ENCODE measurements around the gene CTSD.

Gene CTSD

GRCh38 chr11:1751999-1752906 is 11.5 kb downstream of the CTSD start:
- FAIRE-seq, result no peak
- no peak for DNase-seq (ENCODE audit: insufficient read length, low spot score)
- no peak for TF ChIP-seq POLR2A (IDR thresholded peaks at IDR 0.05; ENCODE audit: low read depth, low read length)

GRCh38 chr11:1751531-1751921 is 12.2 kb downstream of the CTSD start:
- no peak for FAIRE-seq
- TF ChIP-seq POLR2A (IDR thresholded peaks at IDR 0.05; ENCODE audit: low read depth, low read length), result no peak
- DNase-seq (ENCODE audit: insufficient read length, low spot score), result no peak

DNA sequence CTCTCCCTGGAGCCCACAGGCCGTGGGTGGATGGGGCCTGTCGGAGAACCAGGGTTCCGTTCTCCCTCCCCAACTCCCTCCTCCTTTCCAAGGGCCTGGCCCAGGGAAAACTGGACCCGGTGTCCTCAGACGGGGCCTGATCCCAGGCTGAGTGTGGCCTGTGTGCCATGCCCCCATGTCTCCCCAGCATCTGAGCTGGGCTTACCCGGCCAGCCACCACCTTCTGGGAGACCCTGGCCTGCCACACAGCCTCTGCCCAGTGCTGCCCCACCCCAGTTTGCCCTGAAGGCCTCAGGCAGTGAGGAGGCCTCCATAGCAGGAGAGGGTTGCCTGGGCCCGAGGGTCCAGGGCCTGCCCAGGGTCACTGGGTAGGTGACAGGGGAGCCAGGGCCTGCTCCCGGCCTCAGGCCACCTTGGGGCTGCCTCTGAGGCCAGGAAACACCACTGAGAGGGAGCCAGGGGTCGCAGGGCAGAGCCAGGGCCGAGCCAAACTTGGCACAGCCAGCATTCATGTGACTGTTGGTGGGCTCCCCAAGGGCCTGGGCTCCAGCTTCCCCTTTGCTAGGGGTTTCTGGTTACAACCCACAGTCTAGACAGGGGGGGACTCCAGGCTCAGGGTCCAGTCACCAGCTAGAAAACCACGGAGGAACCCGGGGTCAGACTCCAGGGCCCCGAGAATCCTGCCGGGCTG is 12.7 kb downstream of the CTSD start:
- TF ChIP-seq POLR2A (IDR thresholded peaks at IDR 0.05; ENCODE audit: low read depth, low read length), result 0 out of 2 replicates have a peak, but pooled peaks have one; percentile 1
- FAIRE-seq (no peak), DNase-seq (ENCODE audit: insufficient read length, low spot score) (no peak)

DNA sequence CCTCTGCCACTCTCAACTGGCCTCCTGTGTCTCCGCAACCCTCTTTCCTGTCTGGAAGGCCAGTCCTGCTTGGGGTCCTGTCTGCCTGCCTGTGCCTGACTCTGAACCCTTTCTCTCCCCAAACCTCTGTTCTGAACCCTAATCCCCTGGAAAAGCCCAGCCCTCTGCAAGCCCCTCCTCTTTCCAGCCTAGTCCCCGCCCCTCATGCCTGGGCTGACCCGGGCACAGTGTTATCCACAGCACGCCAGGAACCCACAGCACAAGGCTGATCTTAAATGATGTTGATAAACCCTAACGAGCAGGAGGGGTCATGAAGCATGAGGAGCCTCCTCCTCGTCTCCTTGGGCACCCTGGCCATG is 13.3 kb downstream of the CTSD start, which contains the start of gene IFITM10:
TSS of gene IFITM10 (minus strand) at position 115 of the 359 bp plus-strand sequence. CDS start 153 bp downstream, outside the sequence.
- 0 out of 2 replicates have a peak, but pooled peaks have one; percentile 4 for TF ChIP-seq POLR2A (IDR thresholded peaks at IDR 0.05; ENCODE audit: low read depth, low read length)
- DNase-seq (ENCODE audit: insufficient read length, low spot score), result peak; percentile 77
- FAIRE-seq, result no peak

DNA sequence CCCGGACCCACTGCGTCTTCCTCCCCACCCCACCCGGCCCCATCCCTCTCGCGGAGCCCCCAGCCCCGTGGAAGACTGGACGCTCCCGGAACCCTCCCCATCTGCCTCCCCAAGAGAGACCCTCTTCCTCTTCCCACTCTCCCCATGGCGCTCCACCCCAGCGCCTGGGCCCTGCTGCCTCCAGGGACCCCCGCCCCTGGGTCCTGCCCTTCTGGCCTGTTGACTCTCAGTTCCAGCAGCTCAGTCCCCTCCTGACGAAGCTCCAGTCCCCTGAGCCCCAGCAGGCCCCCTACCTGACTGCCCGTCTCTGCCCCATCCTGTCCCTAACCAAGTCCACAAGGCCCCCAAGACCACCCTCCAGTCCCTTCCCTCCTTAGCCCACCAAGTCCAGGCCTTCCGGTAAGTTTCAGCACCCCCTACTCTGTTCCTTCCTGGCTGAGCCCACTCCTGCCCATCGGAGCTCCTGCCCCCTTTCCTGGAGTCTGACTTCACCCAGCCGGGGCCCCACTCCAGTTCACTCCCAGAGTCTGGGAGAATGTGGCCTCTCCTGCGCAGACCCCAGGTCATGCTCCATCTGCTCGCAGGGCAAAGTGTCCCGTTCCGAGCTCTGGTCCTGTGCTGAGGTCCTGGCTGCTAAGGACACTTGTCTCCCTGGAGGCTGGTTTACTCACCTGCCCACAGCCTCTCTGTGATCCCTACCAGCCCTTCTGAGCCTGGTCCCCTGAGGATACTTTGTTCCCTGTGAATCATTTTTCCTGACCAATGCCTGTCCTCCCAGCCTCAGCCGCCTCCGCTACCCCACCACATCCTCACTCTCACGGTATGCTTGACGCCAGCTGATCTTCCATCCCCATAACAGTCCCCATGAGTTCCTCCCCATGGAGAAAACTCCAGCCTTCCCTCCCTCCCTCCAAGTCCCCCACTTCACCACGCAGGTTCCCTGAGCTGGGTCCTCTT is 14.1 kb downstream of the CTSD start:
- no peak for FAIRE-seq
- DNase-seq (ENCODE audit: insufficient read length, low spot score), result peak; percentile 98
- TF ChIP-seq POLR2A (IDR thresholded peaks at IDR 0.05; ENCODE audit: low read depth, low read length), result 0 out of 2 replicates have a peak, but pooled peaks have one; percentile 5

GRCh38 chr11:1748636-1749394 is 14.9 kb downstream of the CTSD start:
- peak; percentile 77 for DNase-seq (ENCODE audit: insufficient read length, low spot score)
- no peak; the same call in 1 of the 2 replicates for TF ChIP-seq POLR2A (IDR thresholded peaks at IDR 0.05; ENCODE audit: low read depth, low read length)
- no peak for FAIRE-seq

GRCh38 chr11:1747753-1748635 is 15.7 kb downstream of the CTSD start:
- FAIRE-seq, result no peak
- DNase-seq (ENCODE audit: insufficient read length, low spot score), result no peak

GRCh38 chr11:1746956-1747752 is 16.6 kb downstream of the CTSD start:
- DNase-seq (ENCODE audit: insufficient read length, low spot score), result no peak
- no peak for TF ChIP-seq POLR2A (IDR thresholded peaks at IDR 0.05; ENCODE audit: low read depth, low read length)

More at GRCh38 chr11:1747753-1748635, 15.7 kb downstream of the CTSD start:
- TF ChIP-seq POLR2A (IDR thresholded peaks at IDR 0.05; ENCODE audit: low read depth, low read length), result no peak

DNA sequence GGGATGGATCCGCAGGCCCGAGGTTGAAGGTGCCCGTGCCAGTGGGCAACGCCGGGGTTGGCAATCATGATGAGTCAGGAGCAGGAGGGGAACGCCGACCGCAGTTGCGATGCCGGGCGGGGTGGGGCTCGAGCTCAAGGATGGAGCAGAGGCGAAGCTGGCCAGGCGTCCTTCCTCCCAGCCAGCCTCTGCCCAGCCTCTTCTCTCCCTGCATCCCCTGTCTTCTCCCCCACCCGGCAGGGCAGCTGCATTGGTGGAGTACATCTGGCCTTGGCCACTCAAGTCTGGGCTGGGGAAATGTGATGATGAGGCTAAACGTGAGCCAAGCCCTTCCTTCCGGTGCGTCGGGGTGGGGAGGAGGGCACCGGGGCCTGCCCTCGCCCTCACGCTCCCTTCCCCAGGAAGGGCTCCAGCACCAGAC is 17.2 kb downstream of the CTSD start:
- no peak for FAIRE-seq
- no peak for DNase-seq (ENCODE audit: insufficient read length, low spot score)
- no peak for TF ChIP-seq POLR2A (IDR thresholded peaks at IDR 0.05; ENCODE audit: low read depth, low read length)

More at GRCh38 chr11:1746956-1747752, 16.6 kb downstream of the CTSD start:
- FAIRE-seq, result no peak

DNA sequence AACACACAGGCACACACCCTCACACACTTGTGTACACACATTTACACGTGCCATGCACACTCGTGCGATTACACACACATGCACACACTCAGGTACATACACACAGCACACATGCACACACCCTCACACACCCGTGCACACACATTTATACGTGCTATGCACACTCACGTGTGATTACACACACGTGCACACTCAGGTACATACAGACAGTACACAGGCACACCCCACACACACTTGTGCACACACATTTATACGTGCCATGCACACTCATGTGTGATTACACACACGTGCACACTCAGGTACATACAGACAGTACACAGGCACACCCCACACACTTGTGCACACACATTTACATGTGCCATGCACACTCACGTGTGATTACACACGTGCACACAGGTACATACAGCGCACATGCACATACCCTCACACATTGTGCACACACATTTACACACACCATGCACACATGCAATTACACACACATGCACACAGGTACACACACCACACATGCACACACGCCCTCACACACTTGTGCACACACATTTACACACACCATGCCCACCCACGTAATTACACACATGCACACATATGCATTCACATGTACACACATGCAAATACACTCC is 17.9 kb downstream of the CTSD start:
- DNase-seq (ENCODE audit: insufficient read length, low spot score), result no peak
- TF ChIP-seq POLR2A (IDR thresholded peaks at IDR 0.05; ENCODE audit: low read depth, low read length), result no peak
- FAIRE-seq, result no peak

All from H54 (cell line).